Liver (tissue), 3 donors: ENCODE results near the gene ERBB4.

ENCODE experiments used
- ATF3 ChIP-seq: IDR thresholded peaks from 2 replicates; pipeline ENCODE4 v1.6.1; 2016; ENCODE audit warnings: antibody characterized with exemption
- CTCF ChIP-seq: fragments of 150-350 bp; IDR thresholded peaks from 2 replicates; pipeline ENCODE4 v1.5.1; 2017; ENCODE audit warnings: improper control_type of control experiment, low read depth, low read length; ENCODE audit not compliant: missing input control
- EGR1 ChIP-seq, 2 donors: IDR thresholded peaks; 2 replicates each; pipeline ENCODE4 v1.6.1; 2016 to 2018; ENCODE audit warnings: antibody characterized with exemption in 2 of 2, low read depth in 2 of 2
- FOXA1 ChIP-seq: IDR thresholded peaks from 2 replicates; pipeline ENCODE4 v1.6.1; 2016; ENCODE audit warnings: antibody characterized with exemption
- GABPA ChIP-seq, 2 donors: IDR thresholded peaks in 1 of 2; conservative IDR thresholded peaks in 1 of 2; 2 replicates each; pipeline ENCODE4 v1.6.1; 2016; ENCODE audit warnings: antibody characterized with exemption in 2 of 2, mild to moderate bottlenecking in 1 of 2, moderate library complexity in 1 of 2
- HNF4G ChIP-seq: IDR thresholded peaks from 2 replicates; pipeline ENCODE4 v1.6.1; 2016; ENCODE audit warnings: antibody characterized with exemption
- RAD21 ChIP-seq, 2 donors: IDR thresholded peaks; 2 replicates each; pipeline ENCODE4 v1.6.1; 2016; ENCODE audit warnings: antibody characterized with exemption in 2 of 2, mild to moderate bottlenecking in 2 of 2
- REST ChIP-seq: IDR thresholded peaks from 2 replicates; pipeline ENCODE4 v1.6.1; 2016; ENCODE audit warnings: antibody characterized with exemption, mild to moderate bottlenecking
- RXRA ChIP-seq, 2 donors: IDR thresholded peaks; 2 replicates each; pipeline ENCODE4 v1.6.1; 2017 to 2018; ENCODE audit warnings: antibody characterized with exemption in 2 of 2, mild to moderate bottlenecking in 1 of 2
- SP1 ChIP-seq: IDR thresholded peaks from 2 replicates; pipeline ENCODE4 v1.6.1; 2018; ENCODE audit warnings: antibody characterized with exemption, mild to moderate bottlenecking
- TAF1 ChIP-seq: conservative IDR thresholded peaks from 2 replicates; pipeline ENCODE4 v1.6.1; 2016; ENCODE audit warnings: antibody characterized with exemption, mild to moderate bottlenecking
- YY1 ChIP-seq: IDR thresholded peaks from 2 replicates; pipeline ENCODE4 v1.6.1; 2016; ENCODE audit warnings: antibody characterized with exemption, mild to moderate bottlenecking
- donor health status: healthy.
- donor health status: healthy.

- no peak for TF ChIP-seq RAD21 (IDR thresholded peaks at IDR 0.05)
- no peak for TF ChIP-seq CTCF
- no peak for TF ChIP-seq EGR1 (IDR thresholded peaks at IDR 0.05; ENCODE audit: low read depth in 2 of 2)
- TF ChIP-seq SP1, result no peak
- TF ChIP-seq GABPA (IDR thresholded peaks at IDR 0.05 in 1 of 2, conservative IDR thresholded peaks at IDR 0.05 in 1 of 2), result no peak
- TF ChIP-seq REST, result no peak
- no peak for TF ChIP-seq YY1
- no peak for TF ChIP-seq HNF4G
- TF ChIP-seq RXRA (IDR thresholded peaks at IDR 0.05), result no peak
- no peak for TF ChIP-seq FOXA1
- no peak for TF ChIP-seq TAF1
- TF ChIP-seq ATF3, result no peak
Measured at GRCh38 chr2:211868996-211869533, 669.5 kb downstream of the ERBB4 start.
